IMR-90 (cell line): ENCODE measurements around the gene TUBB2B. TPM values are rescaled to one million over a fixed set of nuclear protein-coding genes. Genes with fewer than 3 reads are reported as not detected.

Experiments
- ATAC-seq: fragments of 200-7000 bp; cut with Tn5 transposase; 2 replicates; pipeline ENCODE4 v1.9.1; 2020; ENCODE audit warnings: low read depth, mild to moderate bottlenecking, moderate library complexity
- BruUV-seq: library from RNA; stranded (reverse); fragments of 400-500 nt; replicated peaks from 2 replicates; lab custom pipeline; 2021; lab: Mats Ljungman, UMichigan
- CTCF ChIA-PET: fragments of 300-600 bp; formaldehyde crosslinking; extraction: SDS; loops from one replicate; lab custom pipeline; 2021; ENCODE audit warnings: antibody characterized with exemption; lab: Yijun Ruan, JAX
- POLR2A ChIA-PET: fragments of 300-600 bp; sonication (Branson Sonifier 250); formaldehyde crosslinking; loops from one replicate; lab custom pipeline; 2022; ENCODE audit warnings: antibody characterized with exemption; ENCODE audit not compliant: unreplicated experiment; lab: Charles Lee
- DNase-seq: peaks from one replicate; pipeline ENCODE4 v3.0.0; 2013
- H2AFZ ChIP-seq: replicated peaks from 2 replicates; pipeline ENCODE3; 2013; ENCODE audit warnings: low read length, mild to moderate bottlenecking; ENCODE audit not compliant: poor library complexity
- H2AK5ac ChIP-seq: 2 replicates; pipeline ENCODE4 v1.6.1; 2013; ENCODE audit warnings: low read depth, low read length, inconsistent platforms
- H2AK9ac ChIP-seq: replicated peaks from 2 replicates; pipeline ENCODE3; 2013; ENCODE audit warnings: mild to moderate bottlenecking, low read depth, low read length, moderate library complexity; ENCODE audit not compliant: poor library complexity
- H2BK120ac ChIP-seq: 2 replicates; pipeline ENCODE4 v1.6.1; 2013; ENCODE audit warnings: low read depth, low read length, inconsistent platforms
- H2BK15ac ChIP-seq: 3 replicates; pipeline ENCODE4 v1.6.1; 2013; ENCODE audit warnings: low read depth, low read length, inconsistent platforms
- H2BK20ac ChIP-seq: 2 replicates; pipeline ENCODE4 v1.6.1; 2013; ENCODE audit warnings: low read depth, mild to moderate bottlenecking, inconsistent platforms, low read length, moderate library complexity
- H2BK5ac ChIP-seq: 2 replicates; pipeline ENCODE4 v1.6.1; 2013; ENCODE audit warnings: mild to moderate bottlenecking, low read depth, low read length, inconsistent platforms; ENCODE audit not compliant: poor library complexity, severe bottlenecking
- H3K14ac ChIP-seq: replicated peaks from 2 replicates; pipeline ENCODE4 v1.6.1; 2013; ENCODE audit warnings: low read depth, low read length, inconsistent platforms
- H3K18ac ChIP-seq: 2 replicates; pipeline ENCODE4 v1.6.1; 2013; ENCODE audit warnings: low read depth, low read length, control low read depth
- H3K23ac ChIP-seq: 2 replicates; pipeline ENCODE4 v1.6.1; 2013; ENCODE audit warnings: low read depth, low read length, inconsistent platforms
- H3K27ac ChIP-seq: 2 replicates; pipeline ENCODE4 v1.5.1; 2013; ENCODE audit warnings: mild to moderate bottlenecking, control low read depth, low read length; ENCODE audit not compliant: insufficient read depth
- H3K27me3 ChIP-seq: 2 replicates; pipeline ENCODE4 v1.6.1; 2013; ENCODE audit warnings: low read length; ENCODE audit not compliant: control insufficient read depth, insufficient read depth
- H3K36me3 ChIP-seq: 2 replicates; pipeline ENCODE4 v1.6.1; 2013; ENCODE audit warnings: low read length, mixed read lengths; ENCODE audit not compliant: control insufficient read depth, insufficient read depth
- H3K4ac ChIP-seq: 2 replicates; pipeline ENCODE4 v1.6.1; 2013; ENCODE audit warnings: low read depth, low read length, inconsistent platforms
- H3K4me1 ChIP-seq: 2 replicates; pipeline ENCODE4 v1.6.1; 2013; ENCODE audit warnings: low read length, mixed read lengths; ENCODE audit not compliant: control insufficient read depth, insufficient read depth
- H3K4me2 ChIP-seq: 2 replicates; pipeline ENCODE4 v1.6.1; 2013; ENCODE audit warnings: low read depth, mild to moderate bottlenecking, control low read depth, low read length, moderate library complexity
- H3K4me3 ChIP-seq: 2 replicates; pipeline ENCODE4 v1.5.1; 2013; ENCODE audit warnings: low read depth, mild to moderate bottlenecking, control low read depth, low read length, moderate library complexity; ENCODE audit not compliant: insufficient read depth
- H3K56ac ChIP-seq: 2 replicates; pipeline ENCODE4 v1.6.1; 2013; ENCODE audit warnings: low read length, inconsistent platforms; ENCODE audit not compliant: insufficient read depth; ENCODE audit errors: extremely low read depth
- H3K79me1 ChIP-seq, 2 experiments: 2 replicates each; pipeline ENCODE4 v1.6.1; 2013; ENCODE audit warnings: low read length in 2 of 2, inconsistent platforms in 1 of 2, low read depth in 1 of 2
- H3K9ac ChIP-seq: 2 replicates; pipeline ENCODE4 v1.6.1; 2013; ENCODE audit warnings: low read depth, low read length, control low read depth
- H3K9me1 ChIP-seq: 2 replicates; pipeline ENCODE4 v1.6.1; 2013; ENCODE audit warnings: low read length, inconsistent platforms; ENCODE audit not compliant: insufficient read depth
- H3K9me3 ChIP-seq: 2 replicates; pipeline ENCODE4 v1.6.1; 2013; ENCODE audit warnings: low read length; ENCODE audit not compliant: control insufficient read depth, insufficient read depth
- H4K20me1 ChIP-seq: 2 replicates; pipeline ENCODE4 v1.6.1; 2013; ENCODE audit warnings: low read length, inconsistent platforms; ENCODE audit not compliant: insufficient read depth
- H4K5ac ChIP-seq: 2 replicates; pipeline ENCODE4 v1.6.1; 2013; ENCODE audit warnings: mild to moderate bottlenecking, low read depth, low read length, control low read depth
- H4K8ac ChIP-seq, 2 experiments: 2 replicates each; pipeline ENCODE4 v1.6.1; 2013; ENCODE audit warnings: low read depth in 2 of 2, low read length in 2 of 2, control low read depth in 1 of 2, inconsistent platforms in 1 of 2
- H4K91ac ChIP-seq: 2 replicates; pipeline ENCODE4 v1.6.1; 2013; ENCODE audit warnings: low read depth, low read length, inconsistent platforms; ENCODE audit not compliant: insufficient read depth
- BHLHE40 ChIP-seq: fragments of 150-350 bp; IDR thresholded peaks from 2 replicates; pipeline ENCODE4 v1.6.1; 2016; ENCODE audit warnings: mild to moderate bottlenecking, low read depth, low read length
- CEBPB ChIP-seq: IDR thresholded peaks from 2 replicates; pipeline ENCODE4 v1.6.1; 2012; ENCODE audit warnings: low read depth, low read length, improper control_type of control experiment
- CHD1 ChIP-seq: IDR thresholded peaks from 2 replicates; pipeline ENCODE4 v1.6.1; 2012; ENCODE audit warnings: low read depth, low read length, improper control_type of control experiment
- CTCF ChIP-seq: conservative IDR thresholded peaks from 2 replicates; pipeline ENCODE4 v1.5.1; 2012; ENCODE audit warnings: mild to moderate bottlenecking, low read depth, low read length, improper control_type of control experiment
- ELK1 ChIP-seq: fragments of 150-350 bp; IDR thresholded peaks from 2 replicates; pipeline ENCODE4 v1.6.1; 2016; ENCODE audit warnings: low read depth, mild to moderate bottlenecking, low read length, moderate library complexity, borderline replicate concordance
- FOS ChIP-seq: fragments of 150-350 bp; IDR thresholded peaks from 2 replicates; pipeline ENCODE4 v1.6.1; 2016; ENCODE audit warnings: low read depth, low read length
- MAZ ChIP-seq: IDR thresholded peaks from 2 replicates; pipeline ENCODE4 v1.6.1; 2012; ENCODE audit warnings: low read depth, mild to moderate bottlenecking, low read length, improper control_type of control experiment, moderate library complexity, borderline replicate concordance
- MXI1 ChIP-seq: IDR thresholded peaks from 2 replicates; pipeline ENCODE4 v1.6.1; 2012; ENCODE audit warnings: low read depth, mild to moderate bottlenecking, low read length, moderate library complexity, borderline replicate concordance
- NFE2L2 ChIP-seq: fragments of 150-350 bp; IDR thresholded peaks from 2 replicates; pipeline ENCODE4 v1.6.1; 2016; ENCODE audit warnings: low read depth, mild to moderate bottlenecking, low read length
- POLR2A ChIP-seq: IDR thresholded peaks from 2 replicates; pipeline ENCODE4 v1.6.1; 2012; ENCODE audit warnings: mild to moderate bottlenecking, low read depth, low read length
- RAD21 ChIP-seq: IDR thresholded peaks from 2 replicates; pipeline ENCODE4 v1.6.1; 2012; ENCODE audit warnings: low read length, improper control_type of control experiment
- RCOR1 ChIP-seq: IDR thresholded peaks from 2 replicates; pipeline ENCODE4 v1.6.1; 2012; ENCODE audit warnings: mild to moderate bottlenecking, low read length, improper control_type of control experiment; ENCODE audit not compliant: insufficient replicate concordance
- RFX5 ChIP-seq: IDR thresholded peaks from 2 replicates; pipeline ENCODE4 v1.8.0; 2012; ENCODE audit warnings: low read depth, mild to moderate bottlenecking, low read length, moderate library complexity
- SMC3 ChIP-seq: fragments of 150-350 bp; IDR thresholded peaks from 2 replicates; pipeline ENCODE4 v1.6.1; 2016; ENCODE audit warnings: low read depth, mild to moderate bottlenecking, antibody characterized with exemption, low read length, moderate library complexity
- USF2 ChIP-seq: fragments of 150-350 bp; IDR thresholded peaks from 2 replicates; pipeline ENCODE4 v1.6.1; 2017; ENCODE audit warnings: mild to moderate bottlenecking, antibody characterized with exemption, low read length, low read depth
- WGBS, 2 experiments: methylation state at CpG; one replicate each; pipeline versions ENCODE4 v1.1.5 to v1.1.7; 2013; ENCODE audit warnings: missing lambda C conversion rate in 2 of 2; ENCODE audit not compliant: insufficient read length in 1 of 2; ENCODE audit errors: extremely low coverage in 2 of 2; 5-methylcytosine and 5-hydroxymethylcytosine counted together
- dilution Hi-C: fragments of 300-500 bp; cut with HindIII; formaldehyde crosslinking; loops from one replicate; pipeline ENCODE4 v1.14.3; 2018; ENCODE audit warnings: low sequenced_read_pairs; ENCODE audit not compliant: unreplicated experiment
- in situ Hi-C: fragments of 300-500 bp; cut with MboI; formaldehyde crosslinking; loops from 3 replicates; pipeline ENCODE4 v1.14.3; 2019; ENCODE audit warnings: low sequenced_read_pairs, inconsistent platforms, mixed read lengths
- intact Hi-C: fragments of 100-400 bp; cut with micrococcal nuclease; formaldehyde crosslinking; loops from 2 replicates; pipeline ENCODE4 v1.10.0; 2022
- polyA plus RNA-seq, 3 experiments: library from polyadenylated mRNA; depleted of rRNA; stranded (reverse); fragments of >200 nt; gene quantifications; 2 replicates each; pipeline ENCODE4 v1.2.3, GENCODE V29; 2012; ENCODE audit warnings: low replicate concordance in 1 of 3
- total RNA-seq: library from RNA; depleted of rRNA; stranded (reverse); fragments of >200 nt; gene quantifications from 2 replicates; pipeline ENCODE4 v1.2.3, GENCODE V29; 2012

TUBB2B gene
- total and polyA plus RNA-seq, 2 of the 4 experiments (the other 2 are of a cell fraction), result 13.6 to 21.1 TPM

- no TSS peak for BruUV-seq
- TF ChIP-seq SMC3 (no peak), FOS (no peak), NFE2L2 (no peak), USF2 (no peak), CHD1 (no peak), MXI1 (no peak), RFX5 (no peak), RAD21 (no peak), CEBPB (no peak), BHLHE40 (no peak), POLR2A (no peak), MAZ (no peak), RCOR1 (no peak), ELK1 (no peak), CTCF (no peak)
These were observed 33.5 kb upstream of the TUBB2B start for GRCh38 chr6:3260772-3261517.

More at GRCh38 chr6:3260772-3261517, 33.5 kb upstream of the TUBB2B start:
- peaks cover 7% of the 10 kb centered on the region; the same call in 1 of the 2 replicates for H3K9me1 ChIP-seq
- no peak overlapping the region for H3K4me2 ChIP-seq
- peaks cover 31% of the 10 kb centered on the region for H4K20me1 ChIP-seq
- H3K27ac ChIP-seq, result no peak overlapping the region
- no peak overlapping the region for H2BK5ac ChIP-seq
- H3K79me1 ChIP-seq, result peaks cover 36 to 63% of the 10 kb centered on the region in 2 experiments; a peak in 3 of 4 replicates
- no peak for ATAC-seq
- POLR2A ChIA-PET, result no interaction called here
- no peak overlapping the region for H2AK9ac ChIP-seq
- H2AFZ ChIP-seq, result no peak overlapping the region
- no peak overlapping the region for H2BK15ac ChIP-seq
- H2BK20ac ChIP-seq, result no peak overlapping the region
- H3K36me3 ChIP-seq, result peaks cover 11% of the 10 kb centered on the region
- no peaks in the 10 kb centered on the region for H3K9me3 ChIP-seq
- H3K18ac ChIP-seq, result no peak overlapping the region
- no peak overlapping the region for H3K23ac ChIP-seq
- intact Hi-C loops, result no loop called here
- in situ Hi-C loops, result no loop called here
- H4K8ac ChIP-seq, result no peak overlapping the region
- no peak for DNase-seq
- CTCF ChIA-PET, result interaction anchor here (1.0 to 1.1 kb wide), 2 partner anchors 10 to 16 kb away, joined by 3 read pairs; no protein-coding TSS in a partner anchor
- no peak overlapping the region for H2BK120ac ChIP-seq
- no peak overlapping the region for H2AK5ac ChIP-seq
- H3K14ac ChIP-seq, result no peak overlapping the region
- H3K27me3 ChIP-seq, result peaks cover 1% of the 10 kb centered on the region; the same call in 1 of the 2 replicates
- no peak overlapping the region for H3K56ac ChIP-seq
- dilution Hi-C loops, result no loop called here
- H4K91ac ChIP-seq, result no peak overlapping the region
- 0 out of 2 replicates have a peak overlapping the region, but pooled peaks have one; percentile 9 for H3K9ac ChIP-seq
- H3K4me1 ChIP-seq, result peaks cover 9% of the 10 kb centered on the region; the same call in 1 of the 2 replicates
- no peak overlapping the region for H3K4me3 ChIP-seq
- H3K4ac ChIP-seq, result no peak overlapping the region
- WGBS, 2 experiments, result 80% methylated on average over 1 of the region's 17 CpGs; no CpG with 5 or more reads in 1 of the 2 experiments
- H4K5ac ChIP-seq, result no peak overlapping the region
